Measurements from ENCODE around the gene MPRIP. TPM values are rescaled to one million over a fixed set of nuclear protein-coding genes. Genes with fewer than 3 reads are reported as not detected.

Gene MPRIP
- polyA plus RNA-seq, 1 of the 3 experiments (the other 2 are of a cell fraction): 64.4 TPM

GRCh38 chr17:17079336-17079735, 37.1 kb downstream of the MPRIP start:
- H3K4me1 ChIP-seq (ENCODE audit: control insufficient read depth in 1 of 2, insufficient read depth in 2 of 2, low read depth in 1 of 2, low read length in 1 of 2): peaks cover 0 to 40% of the 10 kb centered on the region in 2 experiments; a peak in 2 of 4 replicates
- no peak for DNase-seq
- peaks cover 98% of the 10 kb centered on the region for H3K79me2 ChIP-seq (ENCODE audit: insufficient read depth)
- no peak overlapping the region for H3K4me3 ChIP-seq (ENCODE audit: low read depth in 2 of 2, low read length in 1 of 2)
- no peak overlapping the region for H2AFZ ChIP-seq (ENCODE audit: low read depth)
- H3K9ac ChIP-seq: no peak overlapping the region
- ChIA-PET CTCF (no interaction called here), POLR2A (no interaction called here)
- no peaks in the 10 kb centered on the region for H3K27me3 ChIP-seq (ENCODE audit: insufficient read depth)
- H3K9me2 ChIP-seq: no peaks in the 10 kb centered on the region
- H4K20me1 ChIP-seq (ENCODE audit: insufficient read depth): peaks cover 91% of the 10 kb centered on the region
- H3F3A ChIP-seq (replicated peaks; ENCODE audit: insufficient read depth): no peaks in the 10 kb centered on the region
- TF ChIP-seq GABPA (IDR thresholded peaks at IDR 0.05; ENCODE audit: low read depth) (no peak), TCF12 (IDR thresholded peaks at IDR 0.05) (no peak), ELF1 (IDR thresholded peaks at IDR 0.05) (no peak), ZBTB33 (IDR thresholded peaks at IDR 0.05; ENCODE audit: borderline replicate concordance, low read depth) (no peak), MAX (IDR thresholded peaks at IDR 0.05; ENCODE audit: low read depth) (no peak), IRF3 (IDR thresholded peaks at IDR 0.05; ENCODE audit: low read depth, low read length) (no peak), USF2 (IDR thresholded peaks at IDR 0.05; ENCODE audit: borderline replicate concordance, low read depth, low read length) (no peak), POLR2AphosphoS5 (IDR thresholded peaks at IDR 0.05; ENCODE audit: low read depth, low read length) (no peak), REST (IDR thresholded peaks at IDR 0.05; ENCODE audit: low read depth, low read length) (no peak), RXRA (IDR thresholded peaks at IDR 0.05; ENCODE audit: borderline replicate concordance, low read depth) (no peak), FOXJ3 (CRISPR knock-in tag; IDR thresholded peaks at IDR 0.05) (no peak), USF1 (IDR thresholded peaks at IDR 0.05; ENCODE audit: borderline replicate concordance, low read depth) (no peak), GATA2 (CRISPR knock-in tag; IDR thresholded peaks at IDR 0.05) (no peak), TEAD4 (IDR thresholded peaks at IDR 0.05; ENCODE audit: borderline replicate concordance, insufficient read depth) (no peak), YY1 (IDR thresholded peaks at IDR 0.05; ENCODE audit: low read depth) (no peak), RCOR1 (IDR thresholded peaks at IDR 0.05; ENCODE audit: low read length) (no peak), MXI1 (IDR thresholded peaks at IDR 0.05; ENCODE audit: low read depth, low read length) (no peak)
- 95% methylated on average over 4 of the region's 4 CpGs for WGBS (ENCODE audit: low lambda C conversion rate)
- H3K9me3 ChIP-seq: no peaks in the 10 kb centered on the region
- no peak overlapping the region for H3K4me2 ChIP-seq
- H3K27ac ChIP-seq (ENCODE audit: low read depth in 2 of 2, low read length in 1 of 2): no peak overlapping the region; a peak in 1 of 4 replicates
- peaks cover 19 to 29% of the 10 kb centered on the region in 2 experiments for H3K36me3 ChIP-seq (replicated peaks in 1 of 2; ENCODE audit: control insufficient read depth in 1 of 2, insufficient read depth in 2 of 2, low read length in 1 of 2)
